Measurements from ENCODE around the gene CEPT1.

The CEPT1 gene

GRCh38 chr1:111147948-111148347 lies 7.9 kb downstream of the CEPT1 start:
- DNase-seq = no peak

- DNase-seq = no peak
Observed at GRCh38 chr1:111148376-111148881, 8.4 kb downstream of the CEPT1 start.

GRCh38 chr1:111151838-111152237 lies 11.8 kb downstream of the CEPT1 start:
- DNase-seq = no peak

- no peak for DNase-seq
Observed at GRCh38 chr1:111154021-111154999, 14.3 kb downstream of the CEPT1 start.

GRCh38 chr1:111157431-111157830 lies 17.4 kb downstream of the CEPT1 start:
- DNase-seq = no peak

- peak; percentile 53 for DNase-seq
Observed at GRCh38 chr1:111161843-111162487, 21.9 kb downstream of the CEPT1 start.

GRCh38 chr1:111162488-111162880 lies 22.5 kb downstream of the CEPT1 start:
- DNase-seq = no peak

- no peak for DNase-seq
Observed at GRCh38 chr1:111163363-111163762, 23.3 kb downstream of the CEPT1 start.

GRCh38 chr1:111164151-111164550 lies 24.1 kb downstream of the CEPT1 start:
- no peak for DNase-seq

- no peak for DNase-seq
Observed at GRCh38 chr1:111172463-111172862, 32.4 kb downstream of the CEPT1 start.

GRCh38 chr1:111174070-111174469 lies 34.0 kb downstream of the CEPT1 start:
- DNase-seq = no peak

- no peak for DNase-seq
Observed at GRCh38 chr1:111175349-111175748, 35.3 kb downstream of the CEPT1 start.

- DNase-seq = no peak
Observed at GRCh38 chr1:111176678-111177077, 36.7 kb downstream of the CEPT1 start.

- no peak for DNase-seq
Observed at GRCh38 chr1:111179968-111180533, 40.0 kb downstream of the CEPT1 start.

- DNase-seq = no peak
Observed at GRCh38 chr1:111182052-111182451, 42.0 kb downstream of the CEPT1 start.

GRCh38 chr1:111183308-111184069 lies 43.5 kb downstream of the CEPT1 start:
- no peak for DNase-seq

GRCh38 chr1:111184663-111185062 lies 44.6 kb downstream of the CEPT1 start:
- no peak for DNase-seq

- no peak for DNase-seq
Observed at GRCh38 chr1:111190931-111191451, 51.0 kb downstream of the CEPT1 start.

GRCh38 chr1:111191496-111191895 lies 51.5 kb downstream of the CEPT1 start:
- no peak for DNase-seq

GRCh38 chr1:111192074-111192473 lies 52.1 kb downstream of the CEPT1 start:
- DNase-seq = no peak

- DNase-seq = no peak
Observed at GRCh38 chr1:111192658-111193519, 52.9 kb downstream of the CEPT1 start.
